Neural cell (in vitro differentiated cells): ENCODE data around the gene ARNT2. TPM values are rescaled to one million over a fixed set of nuclear protein-coding genes. Genes with fewer than 3 reads are reported as not detected.

Experiments
- H2AFZ ChIP-seq: fragments of 200-600, 300-800 bp; sonication (generic), shearing (Covaris generic); 2 replicates; pipeline ENCODE4 v1.6.0; 2014; ENCODE audit warnings: low read depth, mild to moderate bottlenecking, antibody characterized with exemption, low read length, moderate library complexity
- H3F3A ChIP-seq: fragments of 200-600 bp; shearing (Covaris generic); 2 replicates; pipeline ENCODE4 v1.6.1; 2016; ENCODE audit warnings: mild to moderate bottlenecking, moderate library complexity, mixed read lengths, antibody characterized with exemption, low read length; ENCODE audit not compliant: insufficient read depth, poor library complexity, severe bottlenecking
- H3K27ac ChIP-seq: fragments of 200-600, 300-800 bp; sonication (generic), shearing (Covaris generic); 2 replicates; pipeline ENCODE4 v1.5.1; 2014; ENCODE audit warnings: mild to moderate bottlenecking, low read length, moderate library complexity
- H3K27me3 ChIP-seq: fragments of 300-800, 200-600 bp; sonication (generic), shearing (Covaris generic); 2 replicates; pipeline ENCODE4 v1.6.0; 2014; ENCODE audit warnings: mild to moderate bottlenecking, low read depth, low read length, moderate library complexity; ENCODE audit not compliant: insufficient read depth
- H3K36me3 ChIP-seq: fragments of 300-800, 200-600 bp; sonication (generic), shearing (Covaris generic); 2 replicates; pipeline ENCODE4 v1.5.1; 2014; ENCODE audit warnings: mild to moderate bottlenecking, antibody characterized with exemption, low read length, moderate library complexity; ENCODE audit not compliant: insufficient read depth
- H3K4me2 ChIP-seq: fragments of 300-800, 200-600 bp; sonication (generic), shearing (Covaris generic); 2 replicates; pipeline ENCODE4 v1.6.0; 2014; ENCODE audit warnings: mild to moderate bottlenecking, low read length
- H3K4me3 ChIP-seq: fragments of 300-800, 200-600 bp; sonication (generic), shearing (Covaris generic); 2 replicates; pipeline ENCODE4 v1.5.1; 2014; ENCODE audit warnings: mild to moderate bottlenecking, low read length, moderate library complexity
- H3K79me2 ChIP-seq: fragments of 200-600 bp; shearing (Covaris generic); replicated peaks from 2 replicates; pipeline ENCODE4 v1.6.0; 2014; ENCODE audit warnings: mild to moderate bottlenecking, low read length, moderate library complexity; ENCODE audit not compliant: insufficient read depth
- H3K9ac ChIP-seq: fragments of 300-800, 200-600 bp; sonication (generic), shearing (Covaris generic); 2 replicates; pipeline ENCODE4 v1.6.1; 2016; ENCODE audit warnings: mild to moderate bottlenecking, low read length, mixed read lengths
- H3K9me2 ChIP-seq: fragments of 200-600 bp; shearing (Covaris generic); 2 replicates; pipeline ENCODE4 v1.6.1; 2016; ENCODE audit warnings: mild to moderate bottlenecking, low read length, mixed read lengths; ENCODE audit not compliant: insufficient read depth
- H3K9me3 ChIP-seq: fragments of 200-600, 300-800 bp; sonication (generic), shearing (Covaris generic); 2 replicates; pipeline ENCODE4 v1.6.1; 2016; ENCODE audit warnings: mild to moderate bottlenecking, mixed run types, low read length, moderate library complexity, mixed read lengths
- H4K20me1 ChIP-seq: fragments of 200-600 bp; shearing (Covaris generic); 2 replicates; pipeline ENCODE4 v1.6.1; 2016; ENCODE audit warnings: mild to moderate bottlenecking, mixed run types; ENCODE audit not compliant: insufficient read depth
- CTCF ChIP-seq: fragments of 450-650 bp; IDR thresholded peaks from 2 replicates; pipeline ENCODE4 v1.5.1; 2014; ENCODE audit warnings: antibody characterized with exemption, mild to moderate bottlenecking, moderate library complexity; ENCODE audit not compliant: poor library complexity, severe bottlenecking
- EP300 ChIP-seq: fragments of 450-650 bp; conservative IDR thresholded peaks from 2 replicates; pipeline ENCODE4 v1.6.1; 2014; ENCODE audit warnings: antibody characterized with exemption, mild to moderate bottlenecking, moderate library complexity; ENCODE audit not compliant: poor library complexity, severe bottlenecking
- EZH2 ChIP-seq: fragments of 200-600, 300-800 bp; shearing (Covaris generic), sonication (generic); IDR thresholded peaks from 2 replicates; pipeline ENCODE4 v1.6.1; 2014; ENCODE audit warnings: antibody characterized with exemption, low read length, borderline replicate concordance, mild to moderate bottlenecking; ENCODE audit not compliant: insufficient read depth, poor library complexity, severe bottlenecking
- MXI1 ChIP-seq: fragments of 450-650 bp; conservative IDR thresholded peaks from 2 replicates; pipeline ENCODE4 v1.6.1; 2014; ENCODE audit warnings: antibody characterized with exemption, mild to moderate bottlenecking; ENCODE audit not compliant: poor library complexity, severe bottlenecking
- POLR2AphosphoS5 ChIP-seq: IDR thresholded peaks from 2 replicates; pipeline ENCODE4 v1.6.1; 2012
- RAD21 ChIP-seq: fragments of 450-650 bp; conservative IDR thresholded peaks from 2 replicates; pipeline ENCODE4 v1.6.1; 2014; ENCODE audit warnings: antibody characterized with exemption, mild to moderate bottlenecking, moderate library complexity
- REST ChIP-seq: IDR thresholded peaks from 2 replicates; pipeline ENCODE4 v1.6.1; 2012; ENCODE audit warnings: borderline replicate concordance
- SMC3 ChIP-seq: fragments of 450-650 bp; conservative IDR thresholded peaks from 2 replicates; pipeline ENCODE4 v1.6.1; 2014; ENCODE audit warnings: antibody characterized with exemption, mild to moderate bottlenecking, moderate library complexity; ENCODE audit not compliant: poor library complexity
- TAF1 ChIP-seq: IDR thresholded peaks from 2 replicates; pipeline ENCODE4 v1.6.1; 2012; ENCODE audit warnings: low read depth
- polyA plus RNA-seq: library from polyadenylated mRNA; depleted of rRNA; stranded (reverse); fragments of >200 nt; gene quantifications from 2 replicates; pipeline ENCODE4 v1.2.3, GENCODE V29; 2014

ARNT2 gene
- polyA plus RNA-seq, 1 donor from 2014 or later: 41.2 TPM

- H3K9me2 ChIP-seq: no peaks in the 10 kb centered on the region
- H3K9me3 ChIP-seq: no peaks in the 10 kb centered on the region
- H3K4me3 ChIP-seq: peak overlapping the region; percentile 83
- TF ChIP-seq REST: peak; percentile 27
- peak; percentile 7 for TF ChIP-seq MXI1
- no peak for TF ChIP-seq RAD21
- TF ChIP-seq POLR2AphosphoS5: peak; percentile 51
- TF ChIP-seq TAF1: peak; percentile 34
- H3K79me2 ChIP-seq: peaks cover 55% of the 10 kb centered on the region
- H3K4me2 ChIP-seq: peak overlapping the region; percentile 95
- H3K36me3 ChIP-seq: no peaks in the 10 kb centered on the region
- H3F3A ChIP-seq: no peaks in the 10 kb centered on the region
- H3K27ac ChIP-seq: peak overlapping the region; percentile 69
- peak overlapping the region; percentile 40 for H2AFZ ChIP-seq
- no peaks in the 10 kb centered on the region for H3K27me3 ChIP-seq
- H4K20me1 ChIP-seq: no peaks in the 10 kb centered on the region
- peak overlapping the region; percentile 88 for H3K9ac ChIP-seq
Observed at GRCh38 chr15:80404761-80405553, 775 bp downstream of the ARNT2 start.

- H3F3A ChIP-seq: no peaks in the 10 kb centered on the region
- H3K9ac ChIP-seq: peak overlapping the region; percentile 88
- no peaks in the 10 kb centered on the region for H3K27me3 ChIP-seq
- H4K20me1 ChIP-seq: no peaks in the 10 kb centered on the region
- H2AFZ ChIP-seq: no peak overlapping the region
- TF ChIP-seq MXI1: no peak
- TF ChIP-seq EZH2: no peak
- TF ChIP-seq SMC3: no peak
- no peak for TF ChIP-seq POLR2AphosphoS5
- TF ChIP-seq TAF1: no peak
- no peak for TF ChIP-seq CTCF
- no peak for TF ChIP-seq EP300
- no peak for TF ChIP-seq RAD21
- no peak for TF ChIP-seq REST
- H3K79me2 ChIP-seq: peaks cover 60% of the 10 kb centered on the region
- H3K9me2 ChIP-seq: no peaks in the 10 kb centered on the region
- H3K4me2 ChIP-seq: peak overlapping the region; percentile 95
- H3K9me3 ChIP-seq: no peaks in the 10 kb centered on the region
- H3K36me3 ChIP-seq: no peaks in the 10 kb centered on the region
- H3K27ac ChIP-seq: no peak overlapping the region
- H3K4me3 ChIP-seq: peak overlapping the region; percentile 83
Observed at GRCh38 chr15:80405554-80405850, 1.3 kb downstream of the ARNT2 start.
